Psoas muscle (tissue), 8 donors: ENCODE data around the gene FAM81B. TPM values are rescaled to one million over a fixed set of nuclear protein-coding genes. Genes with fewer than 3 reads are reported as not detected.

ENCODE experiments used
- ATAC-seq, 4 donors: fragments of 200-7000 bp; cut with Tn5 transposase; one replicate each; pipeline ENCODE4 v1.9.1; 2020; ENCODE audit warnings: moderate library complexity in 3 of 4, mild to moderate bottlenecking in 2 of 4
- DNase-seq, 2 donors: peaks; one replicate each; pipeline ENCODE4 v3.0.0-alpha.2; 2020
- H3K27ac ChIP-seq: fragments of 200-600 bp; one replicate; pipeline ENCODE4 v1.8.0; 2022
- H3K27me3 ChIP-seq, 3 donors: fragments of 200-600 bp in 1 of 3; one replicate each; pipeline versions ENCODE4 v1.6.1 to v1.8.0; 2013 to 2022; ENCODE audit warnings: low read length in 2 of 3, mild to moderate bottlenecking in 2 of 3, moderate library complexity in 1 of 3; ENCODE audit not compliant: insufficient read depth in 3 of 3
- H3K36me3 ChIP-seq, 2 donors: fragments of 200-600 bp in 1 of 2; one replicate each; pipeline versions ENCODE4 v1.6.1 to v1.8.0; 2013 to 2022; ENCODE audit warnings: low read depth in 1 of 2, mild to moderate bottlenecking in 1 of 2, moderate library complexity in 1 of 2; ENCODE audit not compliant: insufficient read depth in 1 of 2
- H3K4me1 ChIP-seq: fragments of 200-600 bp; one replicate; pipeline ENCODE4 v1.8.0; 2022
- H3K4me3 ChIP-seq: fragments of 200-600 bp; one replicate; pipeline ENCODE4 v1.8.0; 2022; ENCODE audit warnings: mild to moderate bottlenecking
- H3K9me3 ChIP-seq: fragments of 200-600 bp; one replicate; pipeline ENCODE4 v1.8.0; 2022
- WGBS, 3 donors: extraction: QIAGEN DNeasy Blood & Tissue Kit; methylation state at CpG; one replicate each; pipeline versions ENCODE4 v1.1.6 to v1.1.7; 2013; 5-methylcytosine and 5-hydroxymethylcytosine counted together
- intact Hi-C, 2 donors: fragments of 100-400 bp; cut with DNase I; formaldehyde crosslinking; loops; one replicate each; pipeline versions ENCODE4 v1.11.0 to v1.14.2; 2022
- polyA plus RNA-seq, 3 donors: library from polyadenylated mRNA; stranded (reverse); fragments of 200-250 nt; gene quantifications; one replicate each; pipeline ENCODE4 v1.2.3, GENCODE V29; 2013
- total RNA-seq, 4 donors: library from RNA; stranded (reverse); fragmentation: NEBNext Ultra II Directional in 2 of 4; extraction: Animal tissue kit (Norgen Biotek cat#: 25700) in 2 of 4; gene quantifications; one replicate each; pipeline versions ENCODE4 v1.2.1 to v1.2.4, GENCODE V29; 2021 to 2023
- TF ChIP-seq, protein P1 (sequence below): fragments of 200-600 bp; IDR thresholded peaks from one replicate; pipeline ENCODE4 v1.8.0; 2022; ENCODE audit warnings: antibody characterized with exemption
- donor health status: healthy with polysubstance abuse.
- donor health status: DM: no; HTN: no; CAD: no; lungs with moderate emphysema.
- donor health status: Bipolar disorder and iron deficiency.
- donor health status: healthy.
- donor health status: DM: yes; HTN: yes; CAD: no.
- donor health status: DM: no; HTN: no; CAD: no.
- donor health status: DM: no; HTN: no; CAD: no.
- donor health status: DM: yes; HTN: yes; CAD: no.

The FAM81B gene
- total and polyA plus RNA-seq, 7 donors = not detected

DNA sequence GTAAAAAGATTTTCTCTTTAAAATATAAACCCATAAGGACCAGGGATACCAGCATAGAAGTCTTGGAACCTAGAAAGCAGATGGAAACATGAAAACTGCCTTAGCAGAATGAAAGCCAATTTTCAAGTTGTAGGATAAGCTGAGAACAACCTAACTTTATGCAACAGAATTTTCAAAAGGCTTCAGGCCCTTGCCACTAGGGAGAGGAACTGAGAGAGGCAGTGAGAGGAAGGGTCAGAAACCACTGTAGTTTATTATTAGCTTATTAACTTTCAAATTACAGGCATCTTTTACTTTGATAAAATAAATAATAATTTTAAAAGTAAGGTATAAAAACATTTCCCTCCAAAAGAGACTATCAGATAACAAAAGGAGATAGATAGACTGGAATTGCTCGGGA, 33.4 kb downstream of the FAM81B start:
- Histone ChIP-seq H3K36me3 (no peaks in the 10 kb centered on the region), H3K9me3 (no peaks in the 10 kb centered on the region), H3K4me3 (no peak overlapping the region), H3K4me1 (no peaks in the 10 kb centered on the region), H3K27ac (no peak overlapping the region), H3K27me3 (no peaks in the 10 kb centered on the region)
- no peak for DNase-seq
- intact Hi-C loops = no loop called here
- no peak for ATAC-seq
- TF ChIP-seq, protein P1, sequence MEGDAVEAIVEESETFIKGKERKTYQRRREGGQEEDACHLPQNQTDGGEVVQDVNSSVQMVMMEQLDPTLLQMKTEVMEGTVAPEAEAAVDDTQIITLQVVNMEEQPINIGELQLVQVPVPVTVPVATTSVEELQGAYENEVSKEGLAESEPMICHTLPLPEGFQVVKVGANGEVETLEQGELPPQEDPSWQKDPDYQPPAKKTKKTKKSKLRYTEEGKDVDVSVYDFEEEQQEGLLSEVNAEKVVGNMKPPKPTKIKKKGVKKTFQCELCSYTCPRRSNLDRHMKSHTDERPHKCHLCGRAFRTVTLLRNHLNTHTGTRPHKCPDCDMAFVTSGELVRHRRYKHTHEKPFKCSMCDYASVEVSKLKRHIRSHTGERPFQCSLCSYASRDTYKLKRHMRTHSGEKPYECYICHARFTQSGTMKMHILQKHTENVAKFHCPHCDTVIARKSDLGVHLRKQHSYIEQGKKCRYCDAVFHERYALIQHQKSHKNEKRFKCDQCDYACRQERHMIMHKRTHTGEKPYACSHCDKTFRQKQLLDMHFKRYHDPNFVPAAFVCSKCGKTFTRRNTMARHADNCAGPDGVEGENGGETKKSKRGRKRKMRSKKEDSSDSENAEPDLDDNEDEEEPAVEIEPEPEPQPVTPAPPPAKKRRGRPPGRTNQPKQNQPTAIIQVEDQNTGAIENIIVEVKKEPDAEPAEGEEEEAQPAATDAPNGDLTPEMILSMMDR = no peak
- 88 to 96% (median 89%) methylated on average over 1 of the region's 1 CpG for WGBS, 3 donors

DNA sequence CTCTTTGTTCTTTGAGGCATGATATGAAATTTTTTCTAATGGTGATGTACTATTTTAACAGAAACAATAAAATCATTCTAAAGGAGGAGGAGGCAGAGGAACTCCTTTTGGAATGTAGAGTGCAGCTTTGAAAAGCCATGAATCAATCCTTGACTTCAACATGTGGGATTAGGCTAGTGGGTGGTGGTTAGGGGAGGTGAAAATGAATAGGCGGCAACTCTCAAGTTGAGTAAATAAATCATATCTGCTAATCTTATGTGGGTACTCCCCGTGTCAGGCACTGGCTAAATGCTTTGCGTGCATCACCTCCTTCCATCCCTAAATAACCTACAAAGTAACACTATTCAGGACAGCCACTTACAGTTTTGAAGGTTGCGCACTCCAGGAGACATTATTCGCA, 35.1 kb downstream of the FAM81B start:
- Histone ChIP-seq H3K27me3 (no peaks in the 10 kb centered on the region), H3K27ac (no peak overlapping the region), H3K4me1 (no peaks in the 10 kb centered on the region), H3K9me3 (no peaks in the 10 kb centered on the region), H3K4me3 (no peak overlapping the region), H3K36me3 (no peaks in the 10 kb centered on the region)
- TF ChIP-seq, protein P1 = no peak
- no peak for ATAC-seq
- intact Hi-C loops = no loop called here
- 66 to 79% (median 73%) methylated on average over 5 of the region's 5 CpGs for WGBS, 3 donors
- DNase-seq = no peak

DNA sequence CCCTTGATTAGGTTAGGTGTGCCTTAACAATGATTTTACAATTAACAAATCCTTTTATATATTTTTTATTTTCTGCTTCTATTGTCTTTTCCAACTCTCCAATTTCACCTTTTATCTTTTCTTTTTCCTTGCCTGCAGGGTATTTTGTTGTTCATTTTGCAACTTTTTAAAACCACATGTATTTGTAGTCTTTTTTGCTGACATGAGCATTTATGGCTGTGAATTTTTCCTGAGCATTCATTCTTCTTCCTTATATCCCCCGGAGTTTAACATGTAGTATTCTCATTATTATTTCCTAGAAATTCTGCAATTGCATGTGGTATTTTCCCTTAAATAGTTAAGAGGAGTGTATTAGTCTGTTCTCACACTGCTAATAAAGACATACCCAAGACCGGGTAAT, 41.6 kb downstream of the FAM81B start:
- Histone ChIP-seq H3K4me1 (no peaks in the 10 kb centered on the region), H3K9me3 (no peaks in the 10 kb centered on the region), H3K27me3 (no peaks in the 10 kb centered on the region), H3K4me3 (no peak overlapping the region), H3K36me3 (no peaks in the 10 kb centered on the region), H3K27ac (no peak overlapping the region)
- TF ChIP-seq, protein P1 = no peak
- 87 to 93% (median 91%) methylated on average over 2 of the region's 2 CpGs for WGBS, 3 donors
- intact Hi-C loops = no loop called here
- no peak for ATAC-seq
- no peak for DNase-seq

DNA sequence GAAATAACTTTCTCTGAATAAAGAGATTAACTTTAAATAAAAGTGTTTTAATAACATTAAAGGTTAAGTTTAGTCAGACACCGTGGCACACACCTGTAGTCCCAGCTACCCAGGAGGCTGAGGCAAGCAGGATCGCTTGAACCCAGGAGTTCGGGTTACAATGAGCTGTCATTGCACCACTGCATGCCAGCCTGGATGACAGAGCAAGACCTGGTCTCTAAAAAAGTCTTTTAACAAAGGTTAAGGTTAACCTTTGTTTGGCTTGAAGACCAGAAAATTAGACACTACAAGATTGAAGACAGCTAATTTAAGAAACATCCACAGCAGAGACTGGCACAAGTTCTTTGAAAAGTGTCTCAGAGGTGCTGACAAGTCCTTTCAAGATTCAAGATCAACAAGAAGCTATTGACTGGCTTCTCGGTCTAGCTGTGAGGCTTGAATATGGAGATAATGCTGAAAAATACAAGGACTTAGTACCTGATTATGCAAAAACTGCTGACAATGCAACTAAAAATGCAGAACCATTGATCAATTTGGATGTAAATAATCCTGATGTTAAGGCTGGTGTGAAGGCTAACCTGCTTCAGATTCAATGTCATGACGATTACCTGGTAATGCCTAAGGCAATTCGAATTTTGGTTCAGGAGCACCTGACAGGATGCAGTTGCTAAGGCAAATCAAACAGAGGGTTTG, 48.8 kb downstream of the FAM81B start:
- no peaks in the 10 kb centered on the region for H3K4me1 ChIP-seq
- TF ChIP-seq, protein P1 = no peak
- H3K27me3 ChIP-seq = no peaks in the 10 kb centered on the region
- H3K36me3 ChIP-seq = no peaks in the 10 kb centered on the region
- no peak for DNase-seq
- ATAC-seq = no peak
- no peaks in the 10 kb centered on the region for H3K9me3 ChIP-seq
- H3K27ac ChIP-seq = no peak overlapping the region
- intact Hi-C loops = no loop called here
- WGBS, 3 donors = 33 to 46% (median 40%) methylated on average over 6 of the region's 6 CpGs
- H3K4me3 ChIP-seq = no peak overlapping the region

DNA sequence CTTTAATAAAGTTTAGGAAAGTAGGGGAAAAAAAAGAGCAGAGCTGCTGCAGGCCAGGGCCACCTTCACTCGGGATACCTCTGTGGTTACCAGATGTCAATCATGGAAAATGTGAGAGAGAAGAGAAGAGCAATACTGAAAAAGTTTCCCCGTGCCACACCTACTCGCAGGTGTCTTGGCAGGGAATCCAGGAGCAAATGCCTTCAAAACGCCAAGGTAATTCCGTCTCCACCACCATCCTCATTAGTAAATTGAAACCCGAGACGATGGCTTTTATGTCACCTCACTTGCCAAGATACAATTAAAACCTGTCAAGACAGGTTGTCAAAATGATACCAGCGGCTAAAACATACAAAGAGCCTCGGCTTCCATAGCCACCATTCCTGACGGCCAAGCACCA, 49.7 kb downstream of the FAM81B start:
- no peak overlapping the region for H3K4me3 ChIP-seq
- no peak for DNase-seq
- H3K27ac ChIP-seq = no peak overlapping the region
- 52 to 61% (median 56%) methylated on average over 10 of the region's 10 CpGs for WGBS, 3 donors
- H3K27me3 ChIP-seq = no peaks in the 10 kb centered on the region
- no peak for ATAC-seq
- no peaks in the 10 kb centered on the region for H3K4me1 ChIP-seq
- H3K9me3 ChIP-seq = no peaks in the 10 kb centered on the region
- no peaks in the 10 kb centered on the region for H3K36me3 ChIP-seq
- TF ChIP-seq, protein P1 = no peak
- intact Hi-C loops = no loop called here
